Stimulated activated naive CD8-positive, alpha-beta T cell treated with anti-CD3 and anti-CD28 coated beads, Interleukin-15, Interleukin-2, amounts not matched to agents 100 ng/mL and 50 ng/mL, for 24 hours (primary cell): ENCODE results near the gene UNC5C.

Experiments
- H3K27ac Mint-ChIP-seq: one replicate; pipeline ENCODE4 v1.8.0; 2021; ENCODE audit warnings: mild to moderate bottlenecking, mixed read lengths
- H3K27me3 Mint-ChIP-seq: one replicate; pipeline ENCODE4 v1.8.0; 2021; ENCODE audit warnings: mixed read lengths
- H3K36me3 Mint-ChIP-seq: one replicate; pipeline ENCODE4 v1.8.0; 2021; ENCODE audit warnings: low read depth, mixed read lengths
- H3K4me1 Mint-ChIP-seq: one replicate; pipeline ENCODE4 v1.8.0; 2021; ENCODE audit warnings: low read depth, mixed read lengths
- H3K4me3 Mint-ChIP-seq: one replicate; pipeline ENCODE4 v1.8.0; 2021; ENCODE audit warnings: mild to moderate bottlenecking, mixed read lengths
- H3K9me3 Mint-ChIP-seq: one replicate; pipeline ENCODE4 v1.8.0; 2021; ENCODE audit warnings: mixed read lengths

The UNC5C gene

GRCh38 chr4:95388911-95389310, 159.9 kb downstream of the UNC5C start:
- no peaks in the 10 kb centered on the region for H3K27me3 Mint-ChIP-seq

DNA sequence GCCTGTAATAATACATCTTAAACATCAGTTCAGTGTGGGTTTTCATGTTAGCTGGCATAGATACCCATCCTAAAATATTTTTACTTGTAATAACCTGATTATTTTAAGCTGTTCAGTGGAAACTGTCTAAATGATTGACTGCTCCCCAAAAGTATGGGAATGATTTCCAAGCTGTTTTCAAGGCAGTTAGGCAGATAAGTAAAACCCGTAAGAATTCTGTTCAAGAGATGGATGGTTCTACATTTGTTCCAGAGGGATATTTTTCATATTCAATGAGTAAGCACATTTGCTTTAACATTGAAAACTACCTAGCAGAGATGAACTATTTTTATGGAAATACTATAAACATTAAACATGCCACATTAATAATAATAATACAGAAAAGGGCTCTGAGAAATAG, 161.1 kb downstream of the UNC5C start:
- no peaks in the 10 kb centered on the region for H3K4me1 Mint-ChIP-seq
- no peak overlapping the region for H3K4me3 Mint-ChIP-seq
- H3K9me3 Mint-ChIP-seq, result no peaks in the 10 kb centered on the region
- no peaks in the 10 kb centered on the region for H3K27me3 Mint-ChIP-seq
- no peak overlapping the region for H3K27ac Mint-ChIP-seq
- no peaks in the 10 kb centered on the region for H3K36me3 Mint-ChIP-seq

More at GRCh38 chr4:95388911-95389310, 159.9 kb downstream of the UNC5C start:
- no peaks in the 10 kb centered on the region for H3K9me3 Mint-ChIP-seq
- H3K36me3 Mint-ChIP-seq, result no peaks in the 10 kb centered on the region
- no peak overlapping the region for H3K4me3 Mint-ChIP-seq
- H3K4me1 Mint-ChIP-seq, result no peaks in the 10 kb centered on the region
- no peak overlapping the region for H3K27ac Mint-ChIP-seq

DNA sequence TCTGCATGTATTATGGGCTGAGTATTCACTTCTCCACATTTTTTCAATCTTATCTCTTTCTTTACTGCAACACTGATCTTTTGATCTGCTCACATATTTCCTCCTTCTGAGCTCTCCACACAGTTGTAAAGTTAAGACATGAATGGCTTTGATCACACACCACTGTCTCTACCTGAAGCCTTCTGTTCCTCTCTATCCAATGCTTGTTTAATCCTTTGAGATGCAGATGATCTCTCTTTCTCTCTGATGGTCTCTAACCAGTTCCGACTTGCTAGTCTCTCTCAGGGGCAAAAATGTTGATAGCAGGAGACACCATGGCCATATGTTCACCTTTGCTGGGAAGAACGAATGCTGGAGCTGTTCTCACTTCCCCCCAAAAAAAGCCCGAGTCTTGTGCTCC, 162.4 kb downstream of the UNC5C start:
- Mint-ChIP-seq H3K36me3 (no peaks in the 10 kb centered on the region), H3K9me3 (no peaks in the 10 kb centered on the region), H3K4me1 (no peaks in the 10 kb centered on the region), H3K27ac (no peak overlapping the region), H3K27me3 (no peaks in the 10 kb centered on the region), H3K4me3 (no peak overlapping the region)

DNA sequence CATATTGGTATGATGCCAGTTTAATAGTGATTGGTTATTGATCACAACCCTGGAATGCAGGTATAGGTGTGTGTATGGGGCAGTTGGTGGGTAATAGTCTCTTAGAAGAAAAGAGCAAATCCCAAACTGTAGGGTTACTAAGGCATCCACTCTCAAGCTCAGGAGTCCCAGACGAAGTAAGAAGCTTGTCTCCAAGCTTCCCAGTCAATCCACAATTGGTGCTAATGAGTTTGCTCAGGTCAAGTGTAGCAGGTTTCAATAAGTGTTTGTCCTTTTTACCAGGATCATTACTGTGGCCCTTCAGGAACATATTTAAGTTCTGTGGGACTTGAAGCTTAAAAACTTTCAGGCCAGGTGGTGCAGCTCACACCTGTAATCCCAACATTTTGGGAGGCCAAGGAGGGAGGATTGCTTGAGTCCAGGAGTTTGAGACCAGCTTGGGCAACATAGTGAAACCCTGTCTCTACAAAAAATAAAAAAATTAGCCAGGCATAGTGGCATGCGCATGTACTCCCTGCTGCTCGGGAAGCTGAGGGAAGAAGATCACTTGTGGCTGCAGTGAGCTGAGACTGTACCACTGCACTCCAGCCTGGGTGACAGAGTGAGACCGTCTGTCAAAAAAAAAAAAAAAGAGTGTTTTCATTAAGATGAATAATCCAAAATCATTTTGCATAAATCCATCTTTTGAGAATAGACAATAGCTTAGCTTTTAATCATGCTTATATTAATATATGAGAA, 166.8 kb downstream of the UNC5C start:
- Mint-ChIP-seq H3K4me3 (no peak overlapping the region), H3K27me3 (no peaks in the 10 kb centered on the region), H3K9me3 (no peaks in the 10 kb centered on the region)

GRCh38 chr4:95379633-95380032, 169.1 kb downstream of the UNC5C start:
- H3K27ac Mint-ChIP-seq, result no peak overlapping the region
- H3K36me3 Mint-ChIP-seq, result no peaks in the 10 kb centered on the region
- no peaks in the 10 kb centered on the region for H3K27me3 Mint-ChIP-seq
- no peak overlapping the region for H3K4me3 Mint-ChIP-seq
- H3K4me1 Mint-ChIP-seq, result no peaks in the 10 kb centered on the region
- H3K9me3 Mint-ChIP-seq, result no peaks in the 10 kb centered on the region

More for the DNA sequence above, 166.8 kb downstream of the UNC5C start:
- H3K36me3 Mint-ChIP-seq, result no peaks in the 10 kb centered on the region
- H3K27ac Mint-ChIP-seq, result no peak overlapping the region
- H3K4me1 Mint-ChIP-seq, result no peaks in the 10 kb centered on the region

- no peak overlapping the region for H3K27ac Mint-ChIP-seq
- H3K27me3 Mint-ChIP-seq, result no peaks in the 10 kb centered on the region
- no peaks in the 10 kb centered on the region for H3K36me3 Mint-ChIP-seq
- H3K9me3 Mint-ChIP-seq, result no peaks in the 10 kb centered on the region
- H3K4me3 Mint-ChIP-seq, result no peak overlapping the region
- H3K4me1 Mint-ChIP-seq, result no peaks in the 10 kb centered on the region
Observed at GRCh38 chr4:95377366-95377900, 171.3 kb downstream of the UNC5C start.

DNA sequence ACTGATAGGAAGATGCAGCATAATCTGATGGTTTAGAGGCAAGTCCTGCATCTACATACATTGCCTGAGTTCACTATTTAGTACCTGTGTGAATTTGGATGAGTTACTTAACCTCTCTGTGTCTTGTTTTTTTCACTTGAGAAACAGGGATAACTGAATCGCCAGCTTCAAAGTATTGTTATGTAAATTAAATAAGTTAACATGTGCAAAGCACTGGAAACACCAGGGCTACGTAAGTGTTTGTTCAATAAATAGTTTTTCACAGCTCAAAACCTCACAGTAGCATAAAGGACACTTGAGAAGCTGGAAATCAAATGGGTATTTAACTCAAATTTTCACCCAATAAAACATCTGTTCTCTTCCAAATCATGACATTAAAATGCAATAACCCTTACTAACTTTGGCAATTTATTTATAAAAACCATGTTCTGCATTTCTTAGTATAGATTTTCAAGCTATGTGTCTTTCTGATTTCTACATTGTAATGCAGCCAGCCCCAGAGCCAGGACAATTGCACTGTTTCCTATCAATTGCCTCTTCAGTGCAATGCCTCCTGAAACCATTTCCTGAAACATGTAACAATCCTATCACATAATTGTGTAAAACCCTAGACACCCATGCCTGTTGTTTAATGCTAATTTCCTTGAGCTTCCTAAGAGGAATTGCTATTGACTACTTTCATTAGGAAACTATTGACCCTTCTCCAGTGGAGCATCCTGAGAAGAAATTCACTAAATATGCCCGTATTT, 177.1 kb downstream of the UNC5C start:
- H3K4me3 Mint-ChIP-seq, result no peak overlapping the region

GRCh38 chr4:95367824-95368223, 180.9 kb downstream of the UNC5C start:
- Mint-ChIP-seq H3K36me3 (no peaks in the 10 kb centered on the region), H3K9me3 (no peaks in the 10 kb centered on the region), H3K4me3 (no peak overlapping the region), H3K27me3 (no peaks in the 10 kb centered on the region), H3K27ac (no peak overlapping the region), H3K4me1 (no peaks in the 10 kb centered on the region)

More for the DNA sequence above, 177.1 kb downstream of the UNC5C start:
- Mint-ChIP-seq H3K27ac (no peak overlapping the region), H3K27me3 (no peaks in the 10 kb centered on the region), H3K9me3 (no peaks in the 10 kb centered on the region), H3K36me3 (no peaks in the 10 kb centered on the region), H3K4me1 (no peaks in the 10 kb centered on the region)

DNA sequence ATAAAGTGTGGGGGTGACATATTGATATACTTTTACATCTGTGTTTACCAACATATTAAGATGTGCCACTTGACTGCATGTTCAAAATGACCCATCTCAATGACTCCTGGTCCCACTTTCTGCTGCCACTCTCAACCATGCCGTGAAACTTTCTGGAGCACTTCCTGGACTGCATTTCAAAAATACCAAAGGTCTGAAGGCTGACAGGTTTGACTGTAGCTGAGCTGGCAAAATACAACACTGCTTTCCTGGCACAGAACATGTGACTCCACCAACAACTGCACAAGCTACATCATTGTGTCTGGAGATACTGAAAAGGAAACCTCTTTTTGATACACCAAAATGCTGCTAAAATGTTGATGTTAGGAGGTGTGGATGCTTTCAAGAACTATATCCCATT, 184.8 kb downstream of the UNC5C start:
- H3K27me3 Mint-ChIP-seq, result no peaks in the 10 kb centered on the region
- no peaks in the 10 kb centered on the region for H3K36me3 Mint-ChIP-seq
- H3K4me3 Mint-ChIP-seq, result no peak overlapping the region
- no peak overlapping the region for H3K27ac Mint-ChIP-seq
- H3K9me3 Mint-ChIP-seq, result no peaks in the 10 kb centered on the region
- H3K4me1 Mint-ChIP-seq, result no peaks in the 10 kb centered on the region

DNA sequence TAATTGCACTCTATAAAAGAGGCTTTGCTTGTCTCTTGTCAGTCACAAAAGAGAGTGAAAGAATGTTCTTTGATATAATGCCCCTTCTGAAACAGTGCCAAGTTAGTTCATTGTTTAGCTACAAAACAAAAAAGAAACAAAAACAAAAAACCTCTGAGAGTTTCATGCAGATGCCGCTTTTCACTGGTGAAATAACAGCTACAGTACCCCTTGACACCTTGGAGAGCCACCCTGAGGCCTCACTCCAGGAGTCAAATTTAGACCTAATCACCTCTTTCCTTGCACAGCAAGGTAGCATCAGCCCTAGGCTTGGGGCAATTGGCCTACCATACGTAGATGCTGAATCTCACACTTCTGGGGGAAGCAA, 185.2 kb downstream of the UNC5C start:
- H3K27me3 Mint-ChIP-seq, result no peaks in the 10 kb centered on the region
- no peaks in the 10 kb centered on the region for H3K36me3 Mint-ChIP-seq
- H3K4me1 Mint-ChIP-seq, result no peaks in the 10 kb centered on the region
- H3K4me3 Mint-ChIP-seq, result no peak overlapping the region
- no peak overlapping the region for H3K27ac Mint-ChIP-seq
- H3K9me3 Mint-ChIP-seq, result no peaks in the 10 kb centered on the region

DNA sequence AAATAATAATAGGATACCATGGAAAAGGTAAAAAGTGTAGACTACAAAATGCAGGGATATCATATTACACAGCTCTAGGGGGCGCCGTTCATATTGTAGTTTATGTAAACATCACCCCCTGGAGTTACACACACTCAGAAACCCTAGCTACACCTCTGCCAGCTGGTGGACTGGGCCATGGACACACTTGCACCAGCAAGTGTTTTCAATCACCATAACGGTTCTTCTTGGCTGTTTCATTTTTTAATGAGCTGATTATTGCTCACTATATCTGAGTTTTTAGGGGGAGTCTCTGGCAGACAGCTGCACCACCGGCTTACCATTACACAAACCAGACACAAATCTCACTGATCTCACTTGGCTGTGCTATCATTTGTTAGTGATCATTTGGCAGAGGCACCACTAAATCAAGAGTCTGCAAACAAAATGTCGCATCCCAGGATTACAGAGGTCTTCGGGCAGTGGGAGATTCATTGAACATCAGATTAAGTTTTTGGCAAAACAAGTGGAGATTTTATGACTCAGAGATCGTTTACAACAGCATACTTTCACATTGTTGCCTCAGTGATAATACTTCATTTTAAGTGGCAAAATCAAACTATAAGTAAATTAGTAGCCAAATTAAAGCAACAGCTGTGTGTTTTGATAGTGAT, 185.7 kb downstream of the UNC5C start:
- Mint-ChIP-seq H3K4me3 (no peak overlapping the region), H3K27ac (no peak overlapping the region), H3K27me3 (no peaks in the 10 kb centered on the region), H3K4me1 (no peaks in the 10 kb centered on the region), H3K36me3 (no peaks in the 10 kb centered on the region), H3K9me3 (no peaks in the 10 kb centered on the region)

DNA sequence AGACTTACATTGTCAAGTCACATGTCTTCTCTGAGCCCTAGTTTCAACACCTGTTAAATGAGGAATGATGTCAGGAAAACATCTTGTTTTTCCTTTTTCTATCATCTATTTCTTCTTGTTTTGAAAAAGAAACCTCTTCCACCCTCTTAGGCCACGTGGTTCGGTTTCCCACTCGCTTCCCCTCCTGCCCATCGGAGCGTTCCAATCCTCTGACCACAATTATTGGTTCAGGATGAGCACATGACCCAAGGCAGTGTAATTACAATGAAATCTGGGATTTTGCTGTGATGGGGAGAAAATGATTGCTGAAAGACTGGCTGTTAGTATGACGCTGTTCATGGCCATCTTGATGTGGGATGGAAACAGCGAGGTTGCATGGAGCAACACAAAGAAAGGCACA, 186.7 kb downstream of the UNC5C start:
- Mint-ChIP-seq H3K4me3 (no peak overlapping the region), H3K9me3 (no peaks in the 10 kb centered on the region), H3K27ac (no peak overlapping the region), H3K27me3 (no peaks in the 10 kb centered on the region), H3K4me1 (no peaks in the 10 kb centered on the region), H3K36me3 (no peaks in the 10 kb centered on the region)

DNA sequence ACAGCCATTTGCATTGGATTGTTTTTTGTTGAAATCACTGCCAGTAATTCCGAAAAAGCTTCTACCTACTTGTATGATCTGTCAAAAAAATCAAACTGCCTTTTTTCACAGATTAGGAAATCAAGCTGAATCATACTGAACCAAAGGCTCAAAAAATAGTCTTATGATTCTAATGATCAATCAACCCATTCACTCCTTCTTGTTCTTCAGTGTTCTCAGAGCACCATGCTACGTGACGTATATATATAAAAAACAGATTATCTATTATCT, 187.1 kb downstream of the UNC5C start:
- Mint-ChIP-seq H3K4me1 (no peaks in the 10 kb centered on the region), H3K9me3 (no peaks in the 10 kb centered on the region), H3K36me3 (no peaks in the 10 kb centered on the region), H3K4me3 (no peak overlapping the region), H3K27ac (no peak overlapping the region), H3K27me3 (no peaks in the 10 kb centered on the region)

GRCh38 chr4:95360906-95361695, 187.7 kb downstream of the UNC5C start:
- Mint-ChIP-seq H3K4me3 (no peak overlapping the region), H3K27ac (no peak overlapping the region), H3K27me3 (no peaks in the 10 kb centered on the region), H3K4me1 (no peaks in the 10 kb centered on the region), H3K9me3 (no peaks in the 10 kb centered on the region), H3K36me3 (no peaks in the 10 kb centered on the region)
